Erythroblast (primary cell): ENCODE results near the gene PARN.
A peak's percentile ranks its signal among the peaks of the same experiment; 100 is the strongest.
"Not testable (repeated sequence)": the region's sequence is repeated elsewhere in the genome, so short reads cannot be mapped to it uniquely, and the experiment has no call there.

Experiments
- DNase-seq, 2 experiments: peaks; one replicate each; lab custom pipeline; 2025; lab: John Stamatoyannopoulos, UW
- GATA1 ChIP-seq: IDR thresholded peaks from 2 replicates; pipeline ENCODE4 v1.6.1; 2011; ENCODE audit warnings: low read depth, mild to moderate bottlenecking, control low read depth, low read length, moderate library complexity
- POLR2A ChIP-seq: IDR thresholded peaks from 2 replicates; pipeline ENCODE4 v1.6.1; 2011; ENCODE audit warnings: mild to moderate bottlenecking, low read length

Gene PARN

DNA sequence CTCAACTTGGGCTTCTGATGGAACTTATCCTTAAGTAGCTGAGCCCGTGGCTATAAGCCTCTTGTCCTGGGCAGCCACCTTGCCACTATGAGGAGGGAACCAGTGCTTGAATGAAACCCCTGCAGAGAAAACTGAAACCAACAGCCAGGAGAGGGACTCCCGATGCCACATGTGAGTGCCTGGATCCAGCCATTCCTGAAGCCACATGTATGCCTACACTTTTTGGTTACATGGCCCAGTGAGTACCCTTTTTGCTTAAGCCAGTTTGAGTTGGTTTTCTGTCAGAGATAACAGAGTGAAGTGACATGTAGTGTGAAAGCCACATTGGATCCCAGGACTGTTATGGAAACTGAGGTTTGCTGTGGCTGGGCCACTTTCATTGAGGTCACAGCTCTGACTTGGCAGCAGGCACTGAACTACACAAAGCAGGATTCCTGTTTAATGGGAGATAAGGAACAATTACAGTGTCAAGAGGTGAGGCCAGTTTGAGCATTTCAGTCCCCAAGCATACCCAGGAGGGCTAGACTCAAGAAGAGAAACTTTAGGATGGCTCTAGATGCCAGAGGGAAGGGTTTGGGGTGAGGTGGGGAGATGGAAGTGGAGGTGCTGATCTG lies 222.2 kb downstream of the PARN start:
- TF ChIP-seq POLR2A (no peak), GATA1 (no peak)
- no peak for DNase-seq

- no peak for TF ChIP-seq POLR2A
- TF ChIP-seq GATA1, result no peak
- peak; percentile 19 to 43 for DNase-seq
Measured at GRCh38 chr16:14405611-14406537, 224.2 kb downstream of the PARN start.

GRCh38 chr16:14403001-14403389 lies 227.1 kb downstream of the PARN start:
- DNase-seq, result not testable (repeated sequence)

DNA sequence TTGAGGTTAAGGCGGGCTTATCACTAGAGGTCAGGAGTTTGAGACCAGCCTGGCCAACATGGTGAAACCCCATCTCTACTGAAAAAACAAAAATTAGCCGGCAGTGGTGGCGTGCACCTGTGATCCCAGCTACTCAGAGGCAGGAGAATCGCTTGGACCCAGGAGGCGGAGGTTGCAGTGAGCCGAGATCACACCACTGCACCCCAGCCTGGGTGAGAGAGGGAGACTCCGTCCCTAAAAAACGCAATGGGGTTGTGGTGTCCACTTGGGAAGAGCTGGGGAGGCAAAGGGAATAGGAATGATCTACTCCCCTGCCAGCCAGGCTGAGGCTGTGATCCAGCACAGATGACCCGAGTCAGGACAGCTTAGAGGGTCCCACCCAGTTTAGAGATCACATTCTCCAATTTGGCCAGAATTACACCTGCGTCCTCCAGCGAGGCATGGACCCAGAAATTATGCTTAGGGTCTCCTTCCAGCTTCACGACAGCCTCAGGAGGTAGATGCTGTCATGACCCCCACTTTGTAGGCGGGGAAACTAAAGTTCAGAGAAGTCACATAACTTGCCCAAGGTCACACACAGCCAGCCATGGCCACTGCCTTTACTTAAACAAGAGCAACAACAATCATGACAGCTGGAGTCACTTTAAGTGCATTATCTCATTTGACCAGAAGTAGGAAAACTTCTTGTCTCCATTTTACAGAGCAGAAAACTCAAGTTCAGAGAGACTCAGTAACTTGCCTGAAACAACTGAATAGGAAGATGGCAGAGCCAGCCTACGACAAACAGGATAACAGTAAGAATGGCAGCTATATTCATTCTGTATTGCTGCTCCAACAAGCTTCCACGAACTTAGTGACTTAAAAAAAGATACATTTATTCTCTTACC lies 227.7 kb downstream of the PARN start:
- peak in 1 of 2 experiments; percentile 26 for DNase-seq

- not testable (repeated sequence) for DNase-seq
Measured at GRCh38 chr16:14401711-14402061, 228.4 kb downstream of the PARN start.

DNA sequence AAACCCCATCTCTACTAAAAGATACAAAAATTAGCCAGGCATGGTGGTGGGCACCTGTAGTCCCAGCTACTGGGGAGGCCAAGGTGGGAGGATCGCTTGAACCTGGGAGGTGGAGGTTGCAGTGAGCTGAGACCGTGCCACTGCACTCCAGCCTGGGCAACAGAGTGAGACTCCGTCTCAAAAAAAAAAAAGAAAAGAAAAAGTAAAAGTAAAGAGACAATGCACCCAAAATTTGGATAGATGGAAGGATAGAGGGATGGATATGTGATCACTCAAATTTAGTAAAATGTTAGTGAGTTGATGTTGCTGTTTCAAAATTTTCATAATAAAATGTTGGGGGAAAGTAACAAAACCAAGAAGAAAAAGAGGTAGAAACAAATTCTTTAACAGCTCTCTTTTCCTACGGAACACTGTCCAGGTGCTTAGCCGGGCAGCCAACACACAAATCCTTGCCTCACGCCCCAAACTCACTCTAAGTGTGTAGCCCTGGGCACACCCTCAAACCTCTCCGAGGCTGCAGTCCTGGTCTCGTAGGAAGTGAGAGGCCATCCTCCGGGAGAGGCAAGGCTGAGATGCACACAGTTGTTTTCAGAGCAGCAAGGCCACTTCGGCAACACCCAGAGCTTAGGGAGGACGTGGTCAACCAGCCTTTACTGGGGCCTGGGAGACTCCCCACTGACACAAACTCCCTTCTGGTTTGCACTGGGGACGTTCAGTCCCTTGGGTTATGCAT lies 228.9 kb downstream of the PARN start:
- DNase-seq, result not testable (repeated sequence)

- no peak for TF ChIP-seq POLR2A
- no peak for TF ChIP-seq GATA1
- no peak for DNase-seq
Measured at GRCh38 chr16:14400285-14400977, 229.6 kb downstream of the PARN start.

GRCh38 chr16:14399378-14400284 lies 230.4 kb downstream of the PARN start:
- TF ChIP-seq POLR2A (no peak), GATA1 (no peak)
- DNase-seq, result peak in 1 of 2 experiments; percentile 33

DNA sequence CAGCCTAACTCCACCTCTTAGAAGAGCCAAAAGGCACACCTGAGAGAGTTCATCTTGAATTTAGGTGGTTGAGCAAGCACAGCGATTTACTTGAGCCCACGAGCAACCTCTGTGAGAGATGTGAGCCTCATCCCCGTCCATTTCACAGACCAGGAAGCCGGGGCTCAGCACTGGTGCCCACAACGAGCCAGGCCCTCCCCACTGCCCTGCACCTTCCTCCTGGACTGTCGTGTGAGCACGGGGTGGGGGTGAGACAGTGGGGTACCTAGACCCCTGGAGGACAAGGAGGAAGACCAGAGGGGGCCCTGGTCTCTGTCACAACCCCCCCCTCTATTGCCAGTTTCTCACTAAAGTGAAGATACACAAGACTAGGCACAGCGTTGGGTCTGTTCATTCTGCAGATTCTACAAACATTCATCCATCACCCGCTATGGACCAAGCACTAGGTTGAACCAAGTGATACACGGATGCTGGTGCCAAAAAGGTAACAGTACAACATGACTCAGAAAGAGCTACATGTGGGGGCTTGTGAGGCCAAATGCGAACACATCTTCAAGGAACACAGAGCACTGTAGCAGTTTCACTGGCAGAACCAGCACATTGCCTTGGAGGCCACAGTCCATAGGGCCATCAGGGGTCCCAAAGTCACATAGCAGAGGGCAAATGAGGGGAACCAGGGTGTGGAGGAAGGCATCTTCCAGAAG lies 231.9 kb downstream of the PARN start:
- no peak for TF ChIP-seq GATA1
- TF ChIP-seq POLR2A, result no peak
- no peak for DNase-seq

GRCh38 chr16:14395710-14396304 lies 234.3 kb downstream of the PARN start:
- not testable (repeated sequence) for DNase-seq

- TF ChIP-seq GATA1, result no peak
- no peak for TF ChIP-seq POLR2A
- DNase-seq, result no peak
Measured at GRCh38 chr16:14394834-14395233, 235.2 kb downstream of the PARN start.

- no peak for DNase-seq
- TF ChIP-seq GATA1 (no peak), POLR2A (no peak)
Measured at GRCh38 chr16:14392960-14393359, 237.1 kb downstream of the PARN start.
